Activated naive CD8-positive, alpha-beta T cell treated with anti-CD3 and anti-CD28 coated beads for 36 hours (primary cell): Measurements from ENCODE around the gene MLXIP. TPM values are rescaled to one million over a fixed set of nuclear protein-coding genes. Genes with fewer than 3 reads are reported as not detected.

Experiments used
- DNase-seq: peaks from one replicate; pipeline ENCODE4 v3.0.0; 2021
- H3K27ac Mint-ChIP-seq: one replicate; pipeline ENCODE4 v1.8.0; 2022; ENCODE audit warnings: mild to moderate bottlenecking, moderate library complexity, mixed read lengths
- H3K27me3 Mint-ChIP-seq: one replicate; pipeline ENCODE4 v1.8.0; 2022; ENCODE audit warnings: mild to moderate bottlenecking, mixed read lengths
- H3K36me3 Mint-ChIP-seq: one replicate; pipeline ENCODE4 v1.8.0; 2021; ENCODE audit warnings: mild to moderate bottlenecking, mixed read lengths
- H3K4me1 Mint-ChIP-seq: one replicate; pipeline ENCODE4 v1.8.0; 2021; ENCODE audit warnings: mixed read lengths
- H3K4me3 Mint-ChIP-seq: one replicate; pipeline ENCODE4 v1.8.0; 2022; ENCODE audit warnings: mild to moderate bottlenecking, moderate library complexity, mixed read lengths
- H3K9me3 Mint-ChIP-seq: one replicate; pipeline ENCODE4 v1.8.0; 2022; ENCODE audit warnings: mixed read lengths
- total RNA-seq, 2 experiments: library from RNA; stranded (reverse); gene quantifications; one replicate each; pipeline ENCODE4 v1.2.3, GENCODE V29; 2021

The MLXIP gene
- total RNA-seq, 2 experiments from 2014 or later, result 29.0 to 30.1 TPM

- Mint-ChIP-seq H3K4me1 (no peaks in the 10 kb centered on the region), H3K27me3 (no peaks in the 10 kb centered on the region), H3K27ac (no peak overlapping the region), H3K4me3 (no peak overlapping the region), H3K36me3 (no peaks in the 10 kb centered on the region), H3K9me3 (no peaks in the 10 kb centered on the region)
- no peak for DNase-seq
Measured at GRCh38 chr12:122147514-122148290, 69.1 kb downstream of the MLXIP start.

GRCh38 chr12:122148657-122149056, 70.1 kb downstream of the MLXIP start:
- DNase-seq, result no peak
- no peak overlapping the region for H3K27ac Mint-ChIP-seq
- H3K4me1 Mint-ChIP-seq, result no peaks in the 10 kb centered on the region
- H3K4me3 Mint-ChIP-seq, result no peak overlapping the region
- H3K27me3 Mint-ChIP-seq, result no peaks in the 10 kb centered on the region
- no peaks in the 10 kb centered on the region for H3K9me3 Mint-ChIP-seq
- H3K36me3 Mint-ChIP-seq, result no peaks in the 10 kb centered on the region

GRCh38 chr12:122150127-122150681, 71.6 kb downstream of the MLXIP start:
- H3K27ac Mint-ChIP-seq, result no peak overlapping the region
- H3K9me3 Mint-ChIP-seq, result no peaks in the 10 kb centered on the region
- H3K27me3 Mint-ChIP-seq, result no peaks in the 10 kb centered on the region
- H3K4me3 Mint-ChIP-seq, result no peak overlapping the region
- H3K36me3 Mint-ChIP-seq, result no peaks in the 10 kb centered on the region
- DNase-seq, result no peak
- H3K4me1 Mint-ChIP-seq, result no peaks in the 10 kb centered on the region

GRCh38 chr12:122152754-122153153, 74.2 kb downstream of the MLXIP start:
- Mint-ChIP-seq H3K27ac (no peak overlapping the region), H3K4me1 (no peaks in the 10 kb centered on the region), H3K4me3 (no peak overlapping the region), H3K9me3 (no peaks in the 10 kb centered on the region), H3K27me3 (no peaks in the 10 kb centered on the region), H3K36me3 (no peaks in the 10 kb centered on the region)
- DNase-seq, result no peak

GRCh38 chr12:122155705-122156104, 77.1 kb downstream of the MLXIP start:
- DNase-seq, result no peak
- H3K4me3 Mint-ChIP-seq, result no peak overlapping the region
- no peaks in the 10 kb centered on the region for H3K4me1 Mint-ChIP-seq
- no peaks in the 10 kb centered on the region for H3K36me3 Mint-ChIP-seq
- no peaks in the 10 kb centered on the region for H3K27me3 Mint-ChIP-seq
- H3K9me3 Mint-ChIP-seq, result no peaks in the 10 kb centered on the region
- no peak overlapping the region for H3K27ac Mint-ChIP-seq

- H3K4me3 Mint-ChIP-seq, result no peak overlapping the region
- no peak overlapping the region for H3K27ac Mint-ChIP-seq
- H3K4me1 Mint-ChIP-seq, result peaks cover 5% of the 10 kb centered on the region
- no peaks in the 10 kb centered on the region for H3K27me3 Mint-ChIP-seq
- DNase-seq, result no peak
- H3K9me3 Mint-ChIP-seq, result no peaks in the 10 kb centered on the region
- no peaks in the 10 kb centered on the region for H3K36me3 Mint-ChIP-seq
Measured at GRCh38 chr12:122158700-122159285, 80.2 kb downstream of the MLXIP start.

- Mint-ChIP-seq H3K9me3 (no peaks in the 10 kb centered on the region), H3K27ac (no peak overlapping the region), H3K4me3 (no peak overlapping the region), H3K36me3 (no peaks in the 10 kb centered on the region), H3K4me1 (peaks cover 5% of the 10 kb centered on the region), H3K27me3 (no peaks in the 10 kb centered on the region)
- no peak for DNase-seq
Measured at GRCh38 chr12:122159882-122160281, 81.3 kb downstream of the MLXIP start.

- no peaks in the 10 kb centered on the region for H3K27me3 Mint-ChIP-seq
- DNase-seq, result no peak
- H3K27ac Mint-ChIP-seq, result no peak overlapping the region
- H3K4me1 Mint-ChIP-seq, result peaks cover 5% of the 10 kb centered on the region
- H3K36me3 Mint-ChIP-seq, result no peaks in the 10 kb centered on the region
- H3K4me3 Mint-ChIP-seq, result no peak overlapping the region
- no peaks in the 10 kb centered on the region for H3K9me3 Mint-ChIP-seq
Measured at GRCh38 chr12:122160761-122161160, 82.2 kb downstream of the MLXIP start.

GRCh38 chr12:122161682-122162081, 83.1 kb downstream of the MLXIP start:
- H3K4me1 Mint-ChIP-seq, result peaks cover 5% of the 10 kb centered on the region
- no peaks in the 10 kb centered on the region for H3K9me3 Mint-ChIP-seq
- no peaks in the 10 kb centered on the region for H3K27me3 Mint-ChIP-seq
- H3K4me3 Mint-ChIP-seq, result no peak overlapping the region
- no peak overlapping the region for H3K27ac Mint-ChIP-seq
- no peaks in the 10 kb centered on the region for H3K36me3 Mint-ChIP-seq
- no peak for DNase-seq

- H3K4me1 Mint-ChIP-seq, result peaks cover 5% of the 10 kb centered on the region
- DNase-seq, result no peak
- H3K4me3 Mint-ChIP-seq, result no peak overlapping the region
- peak overlapping the region; percentile 42 for H3K27ac Mint-ChIP-seq
- no peaks in the 10 kb centered on the region for H3K36me3 Mint-ChIP-seq
- H3K9me3 Mint-ChIP-seq, result no peaks in the 10 kb centered on the region
- no peaks in the 10 kb centered on the region for H3K27me3 Mint-ChIP-seq
Measured at GRCh38 chr12:122162976-122163375, 84.4 kb downstream of the MLXIP start.

GRCh38 chr12:122166422-122167349, 88.1 kb downstream of the MLXIP start:
- Mint-ChIP-seq H3K27me3 (no peaks in the 10 kb centered on the region), H3K4me1 (peaks cover 3% of the 10 kb centered on the region), H3K36me3 (no peaks in the 10 kb centered on the region), H3K9me3 (no peaks in the 10 kb centered on the region), H3K27ac (no peak overlapping the region), H3K4me3 (no peak overlapping the region)
- no peak for DNase-seq

- Mint-ChIP-seq H3K4me1 (no peaks in the 10 kb centered on the region), H3K36me3 (no peaks in the 10 kb centered on the region), H3K9me3 (no peaks in the 10 kb centered on the region), H3K27me3 (no peaks in the 10 kb centered on the region), H3K27ac (no peak overlapping the region), H3K4me3 (no peak overlapping the region)
- no peak for DNase-seq
Measured at GRCh38 chr12:122167356-122167925, 88.9 kb downstream of the MLXIP start.

- Mint-ChIP-seq H3K4me1 (no peaks in the 10 kb centered on the region), H3K4me3 (no peak overlapping the region), H3K36me3 (no peaks in the 10 kb centered on the region), H3K27ac (no peak overlapping the region), H3K27me3 (no peaks in the 10 kb centered on the region), H3K9me3 (no peaks in the 10 kb centered on the region)
- no peak for DNase-seq
Measured at GRCh38 chr12:122168492-122168891, 89.9 kb downstream of the MLXIP start.

- DNase-seq, result no peak
- no peaks in the 10 kb centered on the region for H3K4me1 Mint-ChIP-seq
- no peak overlapping the region for H3K27ac Mint-ChIP-seq
- no peaks in the 10 kb centered on the region for H3K36me3 Mint-ChIP-seq
- no peaks in the 10 kb centered on the region for H3K9me3 Mint-ChIP-seq
- no peak overlapping the region for H3K4me3 Mint-ChIP-seq
- no peaks in the 10 kb centered on the region for H3K27me3 Mint-ChIP-seq
Measured at GRCh38 chr12:122171399-122171798, 92.8 kb downstream of the MLXIP start.
